Suprapubic skin (tissue), 2 donors: ENCODE measurements around the gene CRPPA.

Experiments
- EP300 ChIP-seq: sonication (generic); formaldehyde crosslinking; IDR thresholded peaks from one replicate; pipeline ENCODE4 v1.6.1; 2017; ENCODE audit warnings: antibody characterized with exemption
- POLR2A ChIP-seq, 2 donors: fragments of 450-650 bp; IDR thresholded peaks; one replicate each; pipeline ENCODE4 v1.6.1; 2017; ENCODE audit warnings: antibody characterized with exemption in 2 of 2, mild to moderate bottlenecking in 2 of 2, moderate library complexity in 2 of 2

DNA sequence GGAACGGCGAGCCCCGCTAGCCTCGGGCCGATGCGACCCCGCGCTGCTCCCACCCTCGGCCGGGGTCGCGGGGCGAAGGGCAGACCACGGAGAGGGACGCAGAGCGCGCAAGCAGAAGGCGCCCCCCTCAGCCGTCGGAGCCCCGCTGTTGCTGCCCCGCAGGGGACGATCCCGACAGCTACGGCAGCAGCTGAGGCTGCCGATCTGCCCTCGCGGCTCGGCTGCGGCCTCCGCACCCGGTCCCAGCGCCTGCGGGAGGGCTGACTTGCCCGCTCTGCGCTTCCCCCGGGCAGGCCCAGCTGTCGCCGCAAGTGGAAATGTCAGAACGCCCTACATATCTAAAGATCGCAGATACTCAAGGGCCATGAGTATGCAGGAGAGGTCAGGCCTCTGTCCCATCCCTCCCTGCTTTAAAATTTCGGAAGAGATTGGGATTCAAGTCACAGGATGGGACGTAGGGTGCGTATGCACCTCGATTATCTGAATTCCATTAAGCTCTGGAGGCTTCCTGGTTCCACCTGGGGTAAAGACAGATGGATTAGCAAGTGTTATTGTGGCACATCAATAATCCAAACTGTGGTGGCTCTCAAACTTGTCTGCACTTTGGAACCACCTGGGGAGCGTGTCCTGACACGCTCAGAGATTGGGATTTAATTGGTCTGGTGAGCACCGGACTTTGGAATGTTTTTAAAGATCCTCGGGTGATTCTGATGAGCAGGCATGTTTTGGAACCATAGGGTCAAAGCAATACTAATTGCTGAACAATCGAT, at the start of gene CRPPA:
- TF ChIP-seq EP300 (no peak), POLR2A (IDR thresholded peaks at IDR 0.05) (no peak)
